Panc1 (cell line): ENCODE measurements around the gene ADAM12. TPM values are rescaled to one million over a fixed set of nuclear protein-coding genes. Genes with fewer than 3 reads are reported as not detected.

ENCODE experiments used
- ATAC-seq: fragments of 200-7000 bp; cut with Tn5 transposase; 2 replicates; pipeline ENCODE4 v1.9.1; 2020; ENCODE audit warnings: mild to moderate bottlenecking, moderate library complexity
- BruUV-seq: library from RNA; stranded (reverse); fragments of 400-500 nt; replicated peaks from 2 replicates; lab custom pipeline; 2021; lab: Mats Ljungman, UMichigan
- CTCF ChIA-PET: fragments of 300-600 bp; sonication (Branson Sonifier 250); formaldehyde crosslinking; loops from one replicate; lab custom pipeline; 2022; ENCODE audit warnings: antibody characterized with exemption; lab: Charles Lee
- POLR2A ChIA-PET: fragments of 300-600 bp; sonication (Branson Sonifier 250); formaldehyde crosslinking; loops from one replicate; lab custom pipeline; 2022; ENCODE audit warnings: antibody characterized with exemption; lab: Charles Lee
- DNase-seq: peaks from one replicate; pipeline ENCODE4 v3.0.0-alpha.2; 2010; ENCODE audit warnings: low read depth, low spot score
- H3K27ac ChIP-seq: 2 replicates; pipeline ENCODE4 v1.5.1; 2011; ENCODE audit warnings: mild to moderate bottlenecking, low read length, inconsistent platforms
- H3K27me3 ChIP-seq: fragments of 200-500 bp; sonication (Bioruptor generic); 2 replicates; pipeline ENCODE4 v1.6.0; 2014; ENCODE audit warnings: low read length, inconsistent platforms; ENCODE audit not compliant: control insufficient read depth, insufficient read depth
- H3K36me3 ChIP-seq: fragments of 200-500 bp; sonication (Bioruptor generic); 2 replicates; pipeline ENCODE4 v1.5.1; 2014; ENCODE audit warnings: inconsistent platforms, mild to moderate bottlenecking, low read length, moderate library complexity; ENCODE audit not compliant: control insufficient read depth, insufficient read depth
- H3K4me1 ChIP-seq: 2 replicates; pipeline ENCODE4 v1.5.1; 2011; ENCODE audit warnings: inconsistent platforms, mild to moderate bottlenecking, low read length, moderate library complexity; ENCODE audit not compliant: control insufficient read depth, insufficient read depth
- H3K4me3 ChIP-seq, 2 experiments: 2 replicates each; pipeline ENCODE4 v1.5.1; 2011 to 2012; ENCODE audit warnings: low read depth in 2 of 2, low read length in 2 of 2, mild to moderate bottlenecking in 2 of 2, inconsistent platforms in 1 of 2, moderate library complexity in 1 of 2
- H3K9me3 ChIP-seq: fragments of 200-500 bp; sonication (Bioruptor generic); 2 replicates; pipeline ENCODE4 v1.5.1; 2014; ENCODE audit warnings: low read depth, mild to moderate bottlenecking, inconsistent platforms, low read length, moderate library complexity; ENCODE audit not compliant: control insufficient read depth, insufficient read depth
- POLR2AphosphoS5 ChIP-seq: IDR thresholded peaks from 2 replicates; pipeline ENCODE4 v1.6.1; 2012; ENCODE audit warnings: mild to moderate bottlenecking, low read depth, low read length, moderate library complexity
- SIN3A ChIP-seq: IDR thresholded peaks from 2 replicates; pipeline ENCODE4 v1.6.1; 2012; ENCODE audit warnings: low read depth, mild to moderate bottlenecking, low read length, moderate library complexity, borderline replicate concordance; ENCODE audit not compliant: insufficient read depth
- TCF7L2 ChIP-seq: IDR thresholded peaks from 2 replicates; pipeline ENCODE4 v1.6.1; 2011; ENCODE audit warnings: mild to moderate bottlenecking, low read depth, low read length, inconsistent platforms
- in situ Hi-C: cut with HindIII; loops from 2 replicates; pipeline ENCODE4 v1.10.0; 2016; ENCODE audit warnings: low sequenced_read_pairs, low pct_unique_long_range_greater_than_20kb
- intact Hi-C: fragments of 100-400 bp; cut with micrococcal nuclease; formaldehyde crosslinking; loops from one replicate; pipeline ENCODE4 v1.10.0; 2022; ENCODE audit not compliant: unreplicated experiment
- total RNA-seq: library from RNA; stranded (reverse); gene quantifications from one replicate; pipeline ENCODE4 v1.2.1, GENCODE V29; 2021; ENCODE audit not compliant: unreplicated experiment
- TF ChIP-seq, protein P1 (sequence below), 2 experiments: IDR thresholded peaks; 2 replicates each; pipeline ENCODE4 v1.6.1; 2011 to 2012; ENCODE audit warnings: low read depth in 2 of 2, control low read depth in 1 of 2, low read length in 1 of 2, mild to moderate bottlenecking in 1 of 2, moderate library complexity in 1 of 2; ENCODE audit not compliant: insufficient read depth in 1 of 2
- TF ChIP-seq, protein P2 (sequence below): fragments of 450-650 bp; IDR thresholded peaks from 2 replicates; pipeline ENCODE4 v1.5.1; 2017; ENCODE audit warnings: mild to moderate bottlenecking

The ADAM12 gene
- total RNA-seq, 1 experiment from 2014 or later, result 0.10 TPM

DNA sequence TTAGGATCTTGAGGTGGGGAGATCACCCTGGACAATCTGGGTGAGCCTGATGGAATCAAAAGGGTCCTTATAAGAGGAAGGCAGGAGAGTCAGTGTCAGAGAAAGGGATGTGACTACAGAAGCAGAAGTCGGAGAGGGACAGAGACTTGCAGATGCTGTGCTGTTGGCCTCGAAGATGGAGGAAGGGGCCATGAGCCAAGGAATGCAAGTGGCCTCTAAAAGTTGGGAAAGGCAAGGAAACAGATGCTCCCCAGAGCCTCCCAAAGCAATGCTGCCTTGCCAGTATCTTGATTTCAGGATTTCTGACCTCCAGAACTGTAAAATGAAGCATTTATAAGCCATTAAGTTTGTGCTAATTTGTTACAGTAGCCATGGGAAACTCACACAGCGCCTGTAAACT lies 326.8 kb downstream of the ADAM12 start:
- H3K4me1 ChIP-seq, result peaks cover 38% of the 10 kb centered on the region
- DNase-seq (no peak), ATAC-seq (no peak)
- no peaks in the 10 kb centered on the region for H3K9me3 ChIP-seq
- no peak overlapping the region for H3K4me3 ChIP-seq
- BruUV-seq, result no TSS peak
- ChIA-PET POLR2A (no interaction called here), CTCF (no interaction called here)
- no peaks in the 10 kb centered on the region for H3K27me3 ChIP-seq
- no peaks in the 10 kb centered on the region for H3K36me3 ChIP-seq
- in situ Hi-C loops (no loop called here), intact Hi-C loops (no loop called here)
- TF ChIP-seq SIN3A, result no peak
- TF ChIP-seq, protein P1, sequence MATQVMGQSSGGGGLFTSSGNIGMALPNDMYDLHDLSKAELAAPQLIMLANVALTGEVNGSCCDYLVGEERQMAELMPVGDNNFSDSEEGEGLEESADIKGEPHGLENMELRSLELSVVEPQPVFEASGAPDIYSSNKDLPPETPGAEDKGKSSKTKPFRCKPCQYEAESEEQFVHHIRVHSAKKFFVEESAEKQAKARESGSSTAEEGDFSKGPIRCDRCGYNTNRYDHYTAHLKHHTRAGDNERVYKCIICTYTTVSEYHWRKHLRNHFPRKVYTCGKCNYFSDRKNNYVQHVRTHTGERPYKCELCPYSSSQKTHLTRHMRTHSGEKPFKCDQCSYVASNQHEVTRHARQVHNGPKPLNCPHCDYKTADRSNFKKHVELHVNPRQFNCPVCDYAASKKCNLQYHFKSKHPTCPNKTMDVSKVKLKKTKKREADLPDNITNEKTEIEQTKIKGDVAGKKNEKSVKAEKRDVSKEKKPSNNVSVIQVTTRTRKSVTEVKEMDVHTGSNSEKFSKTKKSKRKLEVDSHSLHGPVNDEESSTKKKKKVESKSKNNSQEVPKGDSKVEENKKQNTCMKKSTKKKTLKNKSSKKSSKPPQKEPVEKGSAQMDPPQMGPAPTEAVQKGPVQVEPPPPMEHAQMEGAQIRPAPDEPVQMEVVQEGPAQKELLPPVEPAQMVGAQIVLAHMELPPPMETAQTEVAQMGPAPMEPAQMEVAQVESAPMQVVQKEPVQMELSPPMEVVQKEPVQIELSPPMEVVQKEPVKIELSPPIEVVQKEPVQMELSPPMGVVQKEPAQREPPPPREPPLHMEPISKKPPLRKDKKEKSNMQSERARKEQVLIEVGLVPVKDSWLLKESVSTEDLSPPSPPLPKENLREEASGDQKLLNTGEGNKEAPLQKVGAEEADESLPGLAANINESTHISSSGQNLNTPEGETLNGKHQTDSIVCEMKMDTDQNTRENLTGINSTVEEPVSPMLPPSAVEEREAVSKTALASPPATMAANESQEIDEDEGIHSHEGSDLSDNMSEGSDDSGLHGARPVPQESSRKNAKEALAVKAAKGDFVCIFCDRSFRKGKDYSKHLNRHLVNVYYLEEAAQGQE (IDR thresholded peaks at IDR 0.05; ENCODE audit: insufficient read depth in 1 of 2, low read depth in 2 of 2, low read length in 1 of 2), result no peak
- TF ChIP-seq, protein P2, sequence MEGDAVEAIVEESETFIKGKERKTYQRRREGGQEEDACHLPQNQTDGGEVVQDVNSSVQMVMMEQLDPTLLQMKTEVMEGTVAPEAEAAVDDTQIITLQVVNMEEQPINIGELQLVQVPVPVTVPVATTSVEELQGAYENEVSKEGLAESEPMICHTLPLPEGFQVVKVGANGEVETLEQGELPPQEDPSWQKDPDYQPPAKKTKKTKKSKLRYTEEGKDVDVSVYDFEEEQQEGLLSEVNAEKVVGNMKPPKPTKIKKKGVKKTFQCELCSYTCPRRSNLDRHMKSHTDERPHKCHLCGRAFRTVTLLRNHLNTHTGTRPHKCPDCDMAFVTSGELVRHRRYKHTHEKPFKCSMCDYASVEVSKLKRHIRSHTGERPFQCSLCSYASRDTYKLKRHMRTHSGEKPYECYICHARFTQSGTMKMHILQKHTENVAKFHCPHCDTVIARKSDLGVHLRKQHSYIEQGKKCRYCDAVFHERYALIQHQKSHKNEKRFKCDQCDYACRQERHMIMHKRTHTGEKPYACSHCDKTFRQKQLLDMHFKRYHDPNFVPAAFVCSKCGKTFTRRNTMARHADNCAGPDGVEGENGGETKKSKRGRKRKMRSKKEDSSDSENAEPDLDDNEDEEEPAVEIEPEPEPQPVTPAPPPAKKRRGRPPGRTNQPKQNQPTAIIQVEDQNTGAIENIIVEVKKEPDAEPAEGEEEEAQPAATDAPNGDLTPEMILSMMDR, result no peak
- TF ChIP-seq POLR2AphosphoS5, result no peak
- no peak for TF ChIP-seq TCF7L2
- H3K27ac ChIP-seq, result peak overlapping the region; percentile 69

- ATAC-seq (peak; percentile 66), DNase-seq (peak; percentile 65)
- no peak overlapping the region for H3K4me3 ChIP-seq
- TF ChIP-seq SIN3A, result no peak
- peaks cover 35% of the 10 kb centered on the region for H3K4me1 ChIP-seq
- CTCF ChIA-PET, result no interaction called here
- POLR2A ChIA-PET, result no interaction called here
- no TSS peak for BruUV-seq
- in situ Hi-C loops (no loop called here), intact Hi-C loops (no loop called here)
- no peaks in the 10 kb centered on the region for H3K9me3 ChIP-seq
- peak overlapping the region; percentile 14 for H3K27ac ChIP-seq
- H3K27me3 ChIP-seq, result no peaks in the 10 kb centered on the region
- H3K36me3 ChIP-seq, result no peaks in the 10 kb centered on the region
These were observed 327.9 kb downstream of the ADAM12 start for GRCh38 chr10:126060261-126060931.
